Activated CD8-positive, alpha-beta T cell treated with anti-CD3 and anti-CD28 coated beads for 36 hours (primary cell): Measurements from ENCODE around the gene MORC2. TPM values are rescaled to one million over a fixed set of nuclear protein-coding genes. Genes with fewer than 3 reads are reported as not detected.

Experiments used
- ATAC-seq: fragments of 200-7000 bp; cut with Tn5 transposase; one replicate; pipeline ENCODE4 v1.10.0; 2021; ENCODE audit warnings: mild to moderate bottlenecking, moderate library complexity
- CTCF ChIA-PET: fragments of 350-600 bp; sonication (Branson Sonifier 250); formaldehyde crosslinking; loops from one replicate; lab custom pipeline; 2021; ENCODE audit warnings: antibody characterized with exemption; lab: Charles Lee
- POLR2A ChIA-PET: fragments of 350-600 bp; sonication (Branson Sonifier 250); formaldehyde crosslinking; loops from one replicate; lab custom pipeline; 2021; ENCODE audit warnings: antibody characterized with exemption; lab: Charles Lee
- DNase-seq: peaks from one replicate; pipeline ENCODE4 v3.0.0-alpha.2; 2020
- H3K27ac Mint-ChIP-seq: one replicate; pipeline ENCODE4 v1.8.0; 2021; ENCODE audit warnings: mild to moderate bottlenecking, mixed read lengths
- H3K27me3 Mint-ChIP-seq: one replicate; pipeline ENCODE4 v1.8.0; 2021; ENCODE audit warnings: mixed read lengths
- H3K36me3 Mint-ChIP-seq: one replicate; pipeline ENCODE4 v1.8.0; 2021; ENCODE audit warnings: low read depth, mixed read lengths
- H3K4me1 Mint-ChIP-seq: one replicate; pipeline ENCODE4 v1.8.0; 2021; ENCODE audit warnings: low read depth, mixed read lengths
- H3K4me3 Mint-ChIP-seq: one replicate; pipeline ENCODE4 v1.8.0; 2021; ENCODE audit warnings: mild to moderate bottlenecking, moderate library complexity, mixed read lengths
- H3K9me3 Mint-ChIP-seq: one replicate; pipeline ENCODE4 v1.8.0; 2021; ENCODE audit warnings: mixed read lengths
- CTCF ChIP-seq: fragments of 200-600 bp; IDR thresholded peaks from one replicate; pipeline ENCODE4 v1.8.0; 2022; ENCODE audit warnings: antibody characterized with exemption, mild to moderate bottlenecking
- intact Hi-C: fragments of 100-400 bp; cut with micrococcal nuclease; formaldehyde crosslinking; loops from one replicate; pipeline ENCODE4 v1.10.0; 2022
- total RNA-seq, 2 experiments: library from RNA; stranded (reverse); gene quantifications; one replicate each; pipeline ENCODE4 v1.2.3, GENCODE V29; 2021

MORC2 gene
- total RNA-seq, 2 experiments from 2014 or later, result 20.8 to 23.0 TPM

GRCh38 chr22:30881361-30882183 lies 87.0 kb downstream of the MORC2 start:
- H3K4me3 Mint-ChIP-seq, result no peak overlapping the region
- no peaks in the 10 kb centered on the region for H3K36me3 Mint-ChIP-seq
- no peaks in the 10 kb centered on the region for H3K9me3 Mint-ChIP-seq
- intact Hi-C loops, result no loop called here
- H3K4me1 Mint-ChIP-seq, result no peaks in the 10 kb centered on the region
- ChIA-PET CTCF (interaction anchor here (0.8 kb wide), 1 partner anchor 10 kb away, joined by 3 read pairs; no protein-coding TSS in a partner anchor), POLR2A (interaction anchor here (0.5 kb wide), 1 partner anchor 11 kb away, joined by 3 read pairs; no protein-coding TSS in a partner anchor)
- H3K27ac Mint-ChIP-seq, result no peak overlapping the region
- H3K27me3 Mint-ChIP-seq, result no peaks in the 10 kb centered on the region
- TF ChIP-seq CTCF, result no peak
- ATAC-seq, result no peak
- no peak for DNase-seq

GRCh38 chr22:30880847-30881246 lies 87.7 kb downstream of the MORC2 start:
- Mint-ChIP-seq H3K36me3 (no peaks in the 10 kb centered on the region), H3K27me3 (no peaks in the 10 kb centered on the region), H3K27ac (no peak overlapping the region), H3K4me3 (no peak overlapping the region), H3K4me1 (no peaks in the 10 kb centered on the region), H3K9me3 (no peaks in the 10 kb centered on the region)
- TF ChIP-seq CTCF, result no peak
- DNase-seq (no peak), ATAC-seq (no peak)
- intact Hi-C loops, result no loop called here
- ChIA-PET POLR2A (no interaction called here), CTCF (no interaction called here)

- Mint-ChIP-seq H3K27ac (no peak overlapping the region), H3K4me3 (no peak overlapping the region), H3K36me3 (no peaks in the 10 kb centered on the region), H3K27me3 (no peaks in the 10 kb centered on the region), H3K9me3 (no peaks in the 10 kb centered on the region), H3K4me1 (no peaks in the 10 kb centered on the region)
- no peak for TF ChIP-seq CTCF
- CTCF ChIA-PET, result no interaction called here
- POLR2A ChIA-PET, result no interaction called here
- DNase-seq (no peak), ATAC-seq (no peak)
- intact Hi-C loops, result no loop called here
Measured at GRCh38 chr22:30880181-30880601, 88.4 kb downstream of the MORC2 start.

GRCh38 chr22:30879415-30879797 lies 89.2 kb downstream of the MORC2 start:
- DNase-seq (no peak), ATAC-seq (no peak)
- intact Hi-C loops, result no loop called here
- ChIA-PET POLR2A (no interaction called here), CTCF (no interaction called here)
- H3K27me3 Mint-ChIP-seq, result no peaks in the 10 kb centered on the region
- H3K27ac Mint-ChIP-seq, result no peak overlapping the region
- H3K9me3 Mint-ChIP-seq, result no peaks in the 10 kb centered on the region
- H3K4me3 Mint-ChIP-seq, result no peak overlapping the region
- no peaks in the 10 kb centered on the region for H3K36me3 Mint-ChIP-seq
- H3K4me1 Mint-ChIP-seq, result no peaks in the 10 kb centered on the region
- no peak for TF ChIP-seq CTCF
